GM13976 (cell line): ENCODE measurements around the gene SMIM15.

Source experiments
- DNase-seq: peaks from one replicate; pipeline ENCODE4 v3.0.0; 2012; ENCODE audit warnings: low spot score
- CTCF ChIP-seq: IDR thresholded peaks from 2 replicates; pipeline ENCODE4 v1.5.1; 2012; ENCODE audit warnings: borderline replicate concordance, mild to moderate bottlenecking; ENCODE audit not compliant: insufficient read depth; ENCODE audit errors: extremely low read depth, missing control alignments, control extremely low read depth
- in situ Hi-C: fragments of 300-500 bp; cut with MboI; formaldehyde crosslinking; loops from one replicate; pipeline ENCODE4 v1.12.0; 2022; ENCODE audit warnings: low sequenced_read_pairs, mixed read lengths, inconsistent platforms; ENCODE audit not compliant: unreplicated experiment

The SMIM15 gene

GRCh38 chr5:61141801-61142200, 20.5 kb downstream of the SMIM15 start:
- no peak for TF ChIP-seq CTCF
- in situ Hi-C loops: no loop called here
- DNase-seq: no peak

GRCh38 chr5:61139931-61140330, 22.3 kb downstream of the SMIM15 start:
- no peak for DNase-seq
- TF ChIP-seq CTCF: no peak
- in situ Hi-C loops: no loop called here

GRCh38 chr5:61139094-61139873, 23.0 kb downstream of the SMIM15 start:
- TF ChIP-seq CTCF: no peak
- no peak for DNase-seq
- in situ Hi-C loops: no loop called here

GRCh38 chr5:61137835-61138234, 24.4 kb downstream of the SMIM15 start:
- in situ Hi-C loops: no loop called here
- DNase-seq: no peak
- no peak for TF ChIP-seq CTCF

GRCh38 chr5:61132559-61132958, 29.7 kb downstream of the SMIM15 start:
- TF ChIP-seq CTCF: no peak
- DNase-seq: no peak
- in situ Hi-C loops: no loop called here

- in situ Hi-C loops: no loop called here
- no peak for TF ChIP-seq CTCF
- no peak for DNase-seq
Observed at GRCh38 chr5:61130289-61130688, 32.0 kb downstream of the SMIM15 start.
